Activated B cell treated with CpG ODN at 0.5 μM for 24 hours (primary cell): ENCODE results near the gene XRCC3. TPM values are rescaled to one million over a fixed set of nuclear protein-coding genes. Genes with fewer than 3 reads are reported as not detected.

Experiments
- ATAC-seq: fragments of 200-7000 bp; cut with Tn5 transposase; one replicate; pipeline ENCODE4 v1.10.0; 2021; ENCODE audit warnings: low read depth, mild to moderate bottlenecking, moderate library complexity
- CTCF ChIA-PET: fragments of 350-600 bp; sonication (Branson Sonifier 250); formaldehyde crosslinking; loops from one replicate; lab custom pipeline; 2021; ENCODE audit warnings: antibody characterized with exemption; lab: Charles Lee
- POLR2A ChIA-PET: fragments of 350-600 bp; sonication (Branson Sonifier 250); formaldehyde crosslinking; loops from one replicate; lab custom pipeline; 2021; ENCODE audit warnings: antibody characterized with exemption; lab: Charles Lee
- DNase-seq: peaks from one replicate; pipeline ENCODE4 v3.0.0; 2022
- H3K27ac Mint-ChIP-seq: one replicate; pipeline ENCODE4 v1.8.0; 2020; ENCODE audit warnings: mixed read lengths
- H3K27me3 Mint-ChIP-seq: one replicate; pipeline ENCODE4 v1.8.0; 2021; ENCODE audit warnings: mixed read lengths
- H3K36me3 Mint-ChIP-seq: one replicate; pipeline ENCODE4 v1.8.0; 2021; ENCODE audit warnings: low read depth, mixed read lengths
- H3K4me1 Mint-ChIP-seq: one replicate; pipeline ENCODE4 v1.8.0; 2021; ENCODE audit warnings: mixed read lengths
- H3K4me3 Mint-ChIP-seq: one replicate; pipeline ENCODE4 v1.8.0; 2020; ENCODE audit warnings: mild to moderate bottlenecking, mixed read lengths
- H3K9me3 Mint-ChIP-seq: one replicate; pipeline ENCODE4 v1.8.0; 2020; ENCODE audit warnings: mixed read lengths
- CTCF ChIP-seq: fragments of 200-600 bp; IDR thresholded peaks from one replicate; pipeline ENCODE4 v1.8.0; 2022; ENCODE audit warnings: antibody characterized with exemption, mild to moderate bottlenecking
- intact Hi-C: fragments of 100-400 bp; cut with micrococcal nuclease; formaldehyde crosslinking; loops from one replicate; pipeline ENCODE4 v1.15.1; 2024
- total RNA-seq: library from RNA; stranded (reverse); gene quantifications from 2 replicates; pipeline ENCODE4 v1.2.3, GENCODE V29; 2022

Gene XRCC3
- total RNA-seq, 1 donor from 2014 or later = 26.0 TPM

GRCh38 chr14:103690332-103690731 lies 24.9 kb downstream of the XRCC3 start:
- H3K27ac Mint-ChIP-seq = peak overlapping the region; percentile 70
- ATAC-seq (no peak), DNase-seq (no peak)
- no peaks in the 10 kb centered on the region for H3K27me3 Mint-ChIP-seq
- H3K9me3 Mint-ChIP-seq = no peaks in the 10 kb centered on the region
- H3K36me3 Mint-ChIP-seq = peaks cover 60% of the 10 kb centered on the region
- TF ChIP-seq CTCF = no peak
- POLR2A ChIA-PET = interaction anchor here (1.7 kb wide), 1 partner anchor 11 kb away, joined by 9 read pairs; no protein-coding TSS in a partner anchor
- H3K4me3 Mint-ChIP-seq = peak overlapping the region; percentile 20
- intact Hi-C loops = loop anchor here (5.0 kb wide), 1 partner anchor 63 kb away; the partner anchor contains the start of gene KLC1
- CTCF ChIA-PET = interaction anchor here (1.9 kb wide), 1 partner anchor 11 kb away, joined by 8 read pairs; no protein-coding TSS in a partner anchor
- H3K4me1 Mint-ChIP-seq = peaks cover 46% of the 10 kb centered on the region

DNA sequence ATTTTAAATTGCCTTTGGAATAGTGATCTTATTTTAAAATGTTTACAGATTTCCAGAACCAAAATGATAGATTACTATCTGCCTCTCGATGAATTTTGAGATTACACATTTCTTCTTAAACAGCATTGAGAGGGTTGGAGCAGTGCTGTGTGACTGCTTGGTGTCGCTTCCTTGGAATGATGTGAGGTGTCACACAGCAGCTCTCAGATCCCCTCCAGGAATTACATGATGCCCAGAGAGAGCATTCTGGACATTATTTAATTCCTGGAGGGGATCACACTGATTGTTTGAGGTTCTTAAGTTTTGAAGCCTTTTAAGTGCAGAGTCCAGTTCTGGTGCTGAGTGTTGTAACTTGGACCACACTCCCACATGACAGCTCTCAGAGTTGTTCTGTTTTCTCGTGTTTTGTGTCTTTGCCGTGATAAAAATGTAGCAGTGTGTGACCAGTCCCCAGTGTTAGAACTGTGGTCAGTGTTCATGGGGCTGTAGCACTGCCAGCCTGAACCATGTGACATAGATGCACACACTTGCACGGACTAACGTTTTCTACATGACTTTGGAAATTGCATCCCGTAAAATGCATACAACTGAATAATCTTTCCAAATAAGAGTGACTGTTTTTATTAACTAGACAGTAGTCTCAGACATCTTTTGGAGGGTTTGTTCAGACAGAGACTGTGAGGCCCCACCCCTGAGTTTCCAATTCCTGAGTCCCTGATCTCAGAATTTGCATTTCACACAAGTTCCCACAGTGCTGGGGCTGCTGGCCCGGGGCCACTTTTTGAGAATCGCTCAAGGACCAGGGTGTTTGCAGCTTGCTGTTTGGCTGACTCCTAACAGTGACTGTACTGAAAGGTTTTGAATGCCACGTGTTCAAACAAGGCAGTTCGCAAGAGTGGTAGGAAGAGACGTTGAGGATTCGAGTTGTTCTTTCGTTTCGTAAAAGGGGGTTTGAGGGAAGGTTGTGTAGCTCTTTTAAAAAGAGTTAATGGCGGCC lies 26.0 kb downstream of the XRCC3 start:
- ChIA-PET CTCF (no interaction called here), POLR2A (interaction anchor here (0.8 to 0.9 kb wide), 2 partner anchors 10 to 13 kb away, joined by 3 to 4 read pairs; no protein-coding TSS in a partner anchor)
- intact Hi-C loops = no loop called here
- H3K27me3 Mint-ChIP-seq = no peaks in the 10 kb centered on the region
- H3K9me3 Mint-ChIP-seq = no peaks in the 10 kb centered on the region
- H3K36me3 Mint-ChIP-seq = peaks cover 64% of the 10 kb centered on the region
- TF ChIP-seq CTCF = no peak
- H3K27ac Mint-ChIP-seq = peak overlapping the region; percentile 81
- DNase-seq (no peak), ATAC-seq (peak; percentile 45)
- peaks cover 45% of the 10 kb centered on the region for H3K4me1 Mint-ChIP-seq
- peak overlapping the region; percentile 65 for H3K4me3 Mint-ChIP-seq

GRCh38 chr14:103688441-103688840 lies 26.8 kb downstream of the XRCC3 start:
- intact Hi-C loops = no loop called here
- no peak for TF ChIP-seq CTCF
- no peak for DNase-seq
- ChIA-PET POLR2A (no interaction called here), CTCF (no interaction called here)
- Mint-ChIP-seq H3K36me3 (peaks cover 62% of the 10 kb centered on the region), H3K9me3 (no peaks in the 10 kb centered on the region), H3K4me3 (no peak overlapping the region), H3K4me1 (peaks cover 45% of the 10 kb centered on the region), H3K27me3 (no peaks in the 10 kb centered on the region), H3K27ac (no peak overlapping the region)
- ATAC-seq = no peak

- Mint-ChIP-seq H3K36me3 (peaks cover 63% of the 10 kb centered on the region), H3K4me3 (no peak overlapping the region), H3K4me1 (peaks cover 41% of the 10 kb centered on the region), H3K27ac (no peak overlapping the region), H3K9me3 (no peaks in the 10 kb centered on the region), H3K27me3 (no peaks in the 10 kb centered on the region)
- CTCF ChIA-PET = no interaction called here
- ATAC-seq (no peak), DNase-seq (no peak)
- TF ChIP-seq CTCF = no peak
- POLR2A ChIA-PET = interaction anchor here (0.6 kb wide), 1 partner anchor 40 kb away, joined by 3 read pairs; no protein-coding TSS in a partner anchor
- intact Hi-C loops = no loop called here
Measured at GRCh38 chr14:103687712-103688111, 27.5 kb downstream of the XRCC3 start.
